Fibroblast of skin of back (primary cell): ENCODE measurements around the gene SLC25A21.

Experiments used
- DNase-seq: peaks from one replicate; pipeline ENCODE4 v3.0.0-alpha.2; 2013

SLC25A21 gene

DNA sequence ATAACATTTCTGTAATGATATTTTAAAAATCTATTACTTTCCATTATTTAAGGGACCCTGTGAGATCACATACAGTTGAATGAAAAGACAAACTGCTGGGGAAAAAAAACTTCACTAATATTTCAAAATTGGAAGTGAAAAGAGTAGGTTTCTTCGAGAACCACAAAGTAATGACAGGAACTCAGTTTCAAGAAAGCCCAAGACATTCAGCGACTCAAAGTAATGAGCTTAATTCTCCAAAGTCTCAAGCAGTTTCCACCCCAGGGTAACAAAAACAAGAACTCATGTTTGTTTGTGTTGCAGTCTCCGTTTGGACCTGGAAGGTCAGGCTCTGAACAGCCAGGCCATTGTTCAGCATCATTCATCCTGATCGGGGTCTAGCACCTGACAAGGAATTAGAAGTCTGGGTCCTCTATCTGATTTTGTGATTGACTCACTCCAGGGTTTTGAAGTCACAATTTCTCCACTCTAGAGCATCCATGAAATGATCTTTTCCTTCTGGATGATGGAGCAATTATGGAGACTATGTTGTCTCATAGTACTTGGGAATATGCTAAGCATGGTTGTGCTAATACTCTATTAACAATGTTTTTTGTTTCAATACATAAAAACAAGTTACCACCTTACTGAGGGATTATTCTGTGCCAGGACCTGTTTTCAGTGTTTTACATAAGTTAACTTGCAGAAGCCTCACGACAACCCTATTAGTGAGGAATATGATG lies 126.9 kb downstream of the SLC25A21 start:
- DNase-seq, result no peak

GRCh38 chr14:37037636-37038387 lies 134.6 kb downstream of the SLC25A21 start:
- DNase-seq, result no peak

DNA sequence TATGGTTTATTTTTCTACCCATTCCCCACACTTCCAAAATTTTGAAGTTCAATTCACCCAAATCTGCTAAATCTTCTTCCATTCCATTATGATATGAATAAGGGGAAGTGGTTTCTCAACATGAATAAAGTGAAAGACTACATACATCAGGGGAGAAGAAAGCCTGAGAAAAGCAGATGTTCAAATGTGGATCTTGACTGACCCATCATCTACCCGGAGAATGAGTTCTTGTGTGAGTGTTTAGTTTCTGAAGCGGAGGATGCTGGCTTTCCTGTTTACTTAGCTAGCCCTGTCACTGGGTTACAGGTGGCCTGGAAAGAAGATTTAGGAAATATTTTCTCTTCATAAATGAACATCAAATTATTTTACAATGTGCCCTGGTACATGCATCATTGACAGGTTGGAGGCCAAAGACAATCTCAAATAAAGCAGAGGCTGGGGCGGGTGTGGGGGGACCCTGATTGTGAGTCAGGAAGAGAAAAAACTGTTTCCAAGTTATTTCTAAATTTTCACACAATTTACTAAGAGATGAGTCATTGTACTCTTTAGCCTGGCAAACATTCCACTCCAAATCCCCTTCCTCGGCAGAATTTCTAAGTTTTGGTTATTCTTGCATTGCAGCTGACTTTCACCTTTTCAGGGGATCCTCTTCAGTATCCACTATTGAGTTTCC lies 135.6 kb downstream of the SLC25A21 start:
- DNase-seq, result peak; percentile 37

DNA sequence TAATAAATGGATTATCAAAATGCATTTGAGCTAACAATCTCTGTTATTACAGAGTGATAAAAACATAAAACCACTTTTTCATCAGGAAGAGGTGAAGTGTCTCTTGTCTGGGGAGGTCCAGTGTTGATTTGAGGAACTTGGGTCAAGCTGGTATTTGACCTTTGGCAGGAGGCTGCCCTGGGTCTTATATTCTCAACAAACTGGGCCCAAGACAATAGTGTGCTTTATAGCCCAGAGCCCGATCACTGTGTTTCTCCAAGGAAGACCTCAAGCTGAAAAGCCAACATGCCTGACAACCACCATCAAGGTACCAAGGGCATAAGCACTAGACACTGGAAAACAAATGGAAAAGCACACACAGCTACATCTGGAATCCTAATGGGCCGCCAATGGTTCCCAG lies 137.0 kb downstream of the SLC25A21 start:
- DNase-seq, result no peak

DNA sequence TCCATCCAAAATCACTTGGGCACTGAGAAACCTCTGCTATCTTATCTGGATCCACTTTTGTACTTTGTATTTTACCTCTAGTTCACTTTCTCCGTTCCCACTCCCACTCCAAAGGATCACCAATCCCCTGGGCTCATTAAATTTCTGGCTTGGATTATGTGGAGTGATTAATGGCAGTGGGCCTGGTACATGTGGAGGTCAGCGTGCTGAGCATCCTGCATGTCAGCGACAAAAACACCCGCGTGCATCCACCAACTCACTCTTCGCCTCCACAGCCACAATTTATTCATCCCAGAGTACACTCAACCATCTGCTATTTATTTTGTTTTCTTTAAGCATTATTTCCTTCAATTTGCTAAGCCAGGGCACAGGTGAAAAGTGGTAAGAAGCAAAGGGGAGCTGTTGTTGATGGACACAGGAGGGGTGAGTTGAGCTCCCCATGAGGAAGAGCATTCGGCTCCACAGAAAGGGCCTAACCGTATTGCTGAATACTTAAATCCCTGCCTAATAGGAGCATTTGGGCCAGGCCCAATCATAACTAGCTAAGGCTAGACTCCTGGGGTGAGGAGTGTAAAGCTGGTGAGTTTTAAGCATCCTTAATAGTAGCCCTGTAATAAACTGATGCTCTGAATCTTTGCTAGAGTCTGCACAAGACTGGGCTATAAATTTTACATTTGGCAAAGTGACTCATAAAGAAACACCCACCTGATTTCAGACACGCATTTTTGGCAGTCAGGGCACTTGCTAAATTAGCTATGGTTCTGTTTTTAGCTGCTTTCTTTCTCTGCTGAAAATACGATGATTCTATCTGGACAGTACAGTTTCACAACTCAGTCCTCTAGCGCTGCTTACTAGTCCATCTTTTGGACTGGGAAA lies 137.8 kb downstream of the SLC25A21 start:
- DNase-seq, result no peak

DNA sequence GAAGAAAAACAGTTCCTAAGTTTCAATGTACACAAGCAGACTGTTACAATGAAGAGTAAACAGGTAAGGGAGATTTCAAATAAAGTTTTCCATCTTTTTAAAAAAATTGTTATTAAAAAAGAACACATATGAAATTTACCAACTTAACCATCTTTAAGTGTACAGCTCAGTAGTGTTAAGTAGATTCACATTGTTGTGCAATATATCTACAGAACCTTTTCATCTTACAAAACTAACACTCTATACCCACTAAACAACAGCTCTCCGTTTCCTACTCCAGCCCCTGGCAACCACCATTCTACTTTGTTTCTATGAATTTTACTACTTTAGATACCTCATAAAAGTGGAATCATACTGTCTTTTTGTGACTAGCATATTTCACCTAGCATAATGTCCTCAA lies 139.5 kb downstream of the SLC25A21 start:
- no peak for DNase-seq

- no peak for DNase-seq
Measured at GRCh38 chr14:37027188-37027824, 145.1 kb downstream of the SLC25A21 start.

DNA sequence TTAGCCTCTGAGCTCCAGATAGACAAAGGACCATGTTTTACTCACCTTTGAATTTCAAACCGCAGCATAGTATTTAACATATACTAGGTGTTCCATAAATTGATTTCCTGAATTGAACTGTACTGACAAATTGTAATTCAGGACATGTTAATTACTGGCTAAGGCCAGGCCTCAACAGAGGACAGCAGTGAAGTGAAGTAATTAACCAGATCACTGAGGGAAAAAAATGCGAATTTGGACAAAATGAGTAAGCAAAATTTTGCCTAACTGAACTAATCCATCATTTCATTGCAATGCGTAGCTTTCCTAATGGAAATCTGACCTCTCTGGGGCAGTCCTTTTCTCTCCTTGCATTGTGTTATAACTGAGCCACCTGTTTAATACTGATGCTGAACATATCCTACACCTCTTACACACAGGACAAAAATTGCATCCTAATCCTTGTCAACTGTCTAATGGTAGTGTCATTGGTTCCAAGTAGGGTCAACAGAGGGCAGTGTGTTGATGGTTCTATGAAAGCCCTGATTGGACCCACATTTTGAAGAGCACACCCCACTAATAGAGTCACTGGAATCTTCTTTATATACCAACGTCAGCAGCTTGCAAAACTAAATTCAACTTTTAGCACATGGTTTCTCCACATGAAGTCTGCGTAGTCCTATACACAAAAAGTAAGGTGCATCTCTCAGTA lies 148.4 kb downstream of the SLC25A21 start:
- DNase-seq, result no peak

GRCh38 chr14:37021390-37021789 lies 151.0 kb downstream of the SLC25A21 start:
- no peak for DNase-seq

DNA sequence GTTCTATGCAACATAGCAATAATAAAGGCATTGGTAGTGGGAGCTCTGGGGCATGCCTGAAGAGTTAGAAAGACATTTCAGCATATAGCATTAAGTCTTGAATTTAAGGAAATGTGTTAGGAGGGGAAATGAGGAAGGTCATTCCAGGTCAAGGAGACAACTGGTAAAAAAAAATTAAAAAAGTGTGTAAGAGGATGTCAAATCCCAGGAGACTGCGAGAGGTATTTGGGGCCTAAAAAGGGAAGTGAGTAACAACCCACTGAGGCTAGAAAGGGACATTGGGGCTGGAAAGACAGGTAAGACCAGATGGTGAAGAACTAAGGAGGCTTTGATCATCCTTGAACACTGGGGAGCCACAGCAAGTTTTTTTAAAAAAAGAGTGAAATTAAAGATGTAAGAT lies 152.9 kb downstream of the SLC25A21 start:
- DNase-seq, result no peak

DNA sequence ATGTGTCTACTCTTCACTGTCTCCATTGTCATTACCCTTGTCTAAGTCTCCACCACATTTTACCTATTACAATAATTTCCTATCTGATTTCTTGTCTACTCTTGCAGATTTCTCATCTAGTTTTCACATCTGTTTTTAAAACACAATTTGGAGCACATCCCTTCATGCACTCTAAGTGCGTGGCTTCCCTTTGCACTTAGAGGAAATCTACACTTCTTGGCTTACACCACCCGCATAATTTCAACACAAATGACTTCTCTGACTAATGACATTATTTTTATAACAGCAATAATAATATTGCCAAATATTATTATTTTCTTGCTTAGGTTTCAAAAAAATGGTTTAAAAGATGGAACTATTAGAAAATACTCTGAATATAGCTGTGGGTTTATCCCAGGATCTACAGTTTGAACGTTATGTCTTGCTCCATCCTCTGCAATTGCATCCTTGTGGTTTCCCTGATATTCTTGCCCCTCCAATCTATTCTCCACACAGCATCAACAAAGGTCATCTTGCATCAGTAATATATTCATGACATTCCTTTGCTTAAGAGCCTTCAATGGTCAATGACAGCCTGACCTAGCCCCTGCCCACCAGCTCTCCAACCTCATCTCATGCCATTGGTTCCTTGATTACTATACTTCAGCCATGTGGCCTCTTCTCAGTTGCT lies 153.7 kb downstream of the SLC25A21 start:
- no peak for DNase-seq

- DNase-seq, result no peak
Measured at GRCh38 chr14:37013078-37013477, 159.3 kb downstream of the SLC25A21 start.

- DNase-seq, result peak; percentile 53
Measured at GRCh38 chr14:36998686-36999085, 173.7 kb downstream of the SLC25A21 start.

GRCh38 chr14:36997843-36998242 lies 174.6 kb downstream of the SLC25A21 start:
- DNase-seq, result peak; percentile 41

GRCh38 chr14:36996857-36997590 lies 175.4 kb downstream of the SLC25A21 start:
- no peak for DNase-seq

DNA sequence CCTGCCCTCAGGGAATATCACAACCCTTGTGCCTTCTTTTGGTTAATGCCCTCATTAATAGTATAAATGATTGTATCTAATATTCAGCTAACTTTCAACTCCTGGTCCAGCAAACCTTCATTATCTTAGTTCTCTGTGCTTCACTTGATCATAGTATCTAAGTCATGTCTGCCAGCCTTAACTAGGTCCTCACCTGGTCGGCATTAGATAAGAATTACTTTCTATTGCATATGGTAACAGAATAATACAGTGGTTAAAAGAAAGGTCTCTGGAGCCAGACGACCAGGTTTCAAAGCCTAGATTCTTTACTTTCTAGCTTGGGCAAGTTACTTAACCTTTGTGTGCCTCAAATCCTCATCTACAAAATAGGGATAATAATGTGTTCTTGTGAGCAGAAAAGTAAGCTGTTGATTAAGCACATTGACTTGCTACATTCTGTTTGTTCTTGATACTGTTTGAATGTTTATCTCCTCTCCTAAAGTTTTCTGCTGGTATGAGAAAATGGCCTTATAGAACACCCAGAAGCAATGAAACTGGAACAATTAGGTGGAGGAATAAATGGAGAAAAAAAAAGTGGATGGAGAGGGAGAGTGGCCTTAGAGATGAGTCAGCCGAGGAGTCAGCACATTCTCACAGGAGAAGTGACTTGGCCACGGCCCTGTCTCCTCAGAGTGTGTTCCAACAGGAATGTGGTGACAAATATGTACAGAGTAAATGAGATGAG lies 176.1 kb downstream of the SLC25A21 start:
- peak; percentile 85 for DNase-seq

GRCh38 chr14:36989806-36990205 lies 182.6 kb downstream of the SLC25A21 start:
- DNase-seq, result no peak

GRCh38 chr14:36988989-36989388 lies 183.4 kb downstream of the SLC25A21 start:
- no peak for DNase-seq

DNA sequence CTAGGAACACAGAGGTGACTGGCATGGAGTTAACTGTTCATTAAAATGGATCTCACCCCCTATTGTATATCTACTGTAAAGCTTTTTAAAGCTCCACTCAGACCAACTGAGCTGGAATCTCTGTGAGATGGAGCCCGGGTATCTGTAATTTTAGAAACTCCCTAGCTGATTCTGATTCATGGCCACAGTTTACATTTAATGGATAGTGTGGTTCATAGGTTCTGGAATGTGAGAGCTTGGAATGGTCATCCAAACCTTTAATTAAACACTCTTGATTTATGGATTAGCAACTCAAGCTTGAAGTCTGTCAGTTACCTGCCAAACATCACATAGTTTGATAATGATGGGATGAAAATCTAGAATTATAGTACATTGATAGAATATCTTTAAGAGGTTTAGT lies 183.8 kb downstream of the SLC25A21 start:
- DNase-seq, result no peak
